ENCODE results near the gene MRPS18C. TPM values are rescaled to one million over a fixed set of nuclear protein-coding genes. Genes with fewer than 3 reads are reported as not detected.

The MRPS18C gene
- polyA plus RNA-seq, 3 donors: 13.6 to 70.5 (median 42.4) TPM

- Mint-ChIP-seq H3K36me3 (no peaks in the 10 kb centered on the region), H3K27me3 (ENCODE audit: low read depth in 3 of 3) (no peaks in the 10 kb centered on the region), H3K4me1 (peaks cover 13% of the 10 kb centered on the region), H3K4me3 (no peak overlapping the region), H3K9me3 (no peaks in the 10 kb centered on the region), H3K27ac (peak overlapping the region in 1 of 7 donors; percentile 74)
- H3K27me3 ChIP-seq (ENCODE audit: control insufficient read depth in 2 of 2, insufficient read depth in 2 of 2, low read length in 2 of 2): no peaks in the 10 kb centered on the region
- no peak overlapping the region for H3K27ac ChIP-seq (ENCODE audit: low read depth in 1 of 2, low read length in 2 of 2)
- H3K36me3 ChIP-seq (replicated peaks in 1 of 2; ENCODE audit: control insufficient read depth in 1 of 2, insufficient read depth in 2 of 2, low read length in 2 of 2): no peaks in the 10 kb centered on the region
- no CpG with 5 or more reads among the region's 3 CpGs for WGBS (ENCODE audit: insufficient coverage)
- no peak overlapping the region for H3K4me2 ChIP-seq (replicated peaks; ENCODE audit: extremely low read depth, low read length, poor library complexity, severe bottlenecking)
- H4K20me1 ChIP-seq (ENCODE audit: insufficient read depth, low read length): no peaks in the 10 kb centered on the region
- DNase-seq: no peak
- peaks cover 13 to 16% of the 10 kb centered on the region in 2 donors for H3K4me1 ChIP-seq (ENCODE audit: control insufficient read depth in 1 of 2, insufficient read depth in 2 of 2, low read length in 2 of 2)
- no peaks in the 10 kb centered on the region for H3K79me2 ChIP-seq (ENCODE audit: insufficient read depth, low read length)
- H2AFZ ChIP-seq (ENCODE audit: insufficient read depth, low read depth, low read length, poor library complexity, severe bottlenecking): peak overlapping the region; percentile 96
- no peaks in the 10 kb centered on the region for H3K9me3 ChIP-seq (replicated peaks in 1 of 2; ENCODE audit: control insufficient read depth in 1 of 2, insufficient read depth in 1 of 2, low read length in 2 of 2)
- H3K9ac ChIP-seq (ENCODE audit: insufficient read depth, low read length, poor library complexity, severe bottlenecking): no peak overlapping the region
- no peak for TF ChIP-seq CTCF (IDR thresholded peaks at IDR 0.05)
- intact Hi-C loops (cut with micrococcal nuclease): no loop called here
- H3K4me3 ChIP-seq (replicated peaks in 1 of 3; ENCODE audit: low read depth in 2 of 3, low read length in 3 of 3): no peak overlapping the region
Observed at GRCh38 chr4:83486457-83487129, 30.7 kb downstream of the MRPS18C start.

- H3K9me3 ChIP-seq (replicated peaks in 1 of 2; ENCODE audit: control insufficient read depth in 1 of 2, insufficient read depth in 1 of 2, low read length in 2 of 2): no peaks in the 10 kb centered on the region
- no peaks in the 10 kb centered on the region for H3K36me3 ChIP-seq (replicated peaks in 1 of 2; ENCODE audit: control insufficient read depth in 1 of 2, insufficient read depth in 2 of 2, low read length in 2 of 2)
- no peak overlapping the region for H3K27ac ChIP-seq (ENCODE audit: low read depth in 1 of 2, low read length in 2 of 2)
- no peak overlapping the region for H3K4me2 ChIP-seq (replicated peaks; ENCODE audit: extremely low read depth, low read length, poor library complexity, severe bottlenecking)
- H3K9ac ChIP-seq (ENCODE audit: insufficient read depth, low read length, poor library complexity, severe bottlenecking): no peak overlapping the region
- Mint-ChIP-seq H3K36me3 (no peaks in the 10 kb centered on the region), H3K4me1 (peaks cover 6% of the 10 kb centered on the region), H3K27me3 (ENCODE audit: low read depth in 3 of 3) (no peaks in the 10 kb centered on the region), H3K27ac (no peak overlapping the region), H3K9me3 (no peaks in the 10 kb centered on the region), H3K4me3 (no peak overlapping the region)
- no peak for DNase-seq
- intact Hi-C loops (cut with micrococcal nuclease): no loop called here
- H3K79me2 ChIP-seq (ENCODE audit: insufficient read depth, low read length): no peaks in the 10 kb centered on the region
- no CpG with 5 or more reads among the region's 1 CpG for WGBS (ENCODE audit: insufficient coverage)
- peaks cover 6% of the 10 kb centered on the region in 2 donors for H3K4me1 ChIP-seq (ENCODE audit: control insufficient read depth in 1 of 2, insufficient read depth in 2 of 2, low read length in 2 of 2)
- no peak overlapping the region for H3K4me3 ChIP-seq (replicated peaks in 1 of 3; ENCODE audit: low read depth in 2 of 3, low read length in 3 of 3)
- no peaks in the 10 kb centered on the region for H3K27me3 ChIP-seq (ENCODE audit: control insufficient read depth in 2 of 2, insufficient read depth in 2 of 2, low read length in 2 of 2)
- no peak overlapping the region for H2AFZ ChIP-seq (ENCODE audit: insufficient read depth, low read depth, low read length, poor library complexity, severe bottlenecking)
- no peak for TF ChIP-seq CTCF (IDR thresholded peaks at IDR 0.05)
- no peaks in the 10 kb centered on the region for H4K20me1 ChIP-seq (ENCODE audit: insufficient read depth, low read length)
Observed at GRCh38 chr4:83489711-83490326, 34.0 kb downstream of the MRPS18C start.

All from CD14-positive monocyte (primary cell).